ENCODE measurements around the gene CYP2A6.
"Not testable (repeated sequence)": the region's sequence is repeated elsewhere in the genome, so short reads cannot be mapped to it uniquely, and the experiment has no call there.

CYP2A6 gene

DNA sequence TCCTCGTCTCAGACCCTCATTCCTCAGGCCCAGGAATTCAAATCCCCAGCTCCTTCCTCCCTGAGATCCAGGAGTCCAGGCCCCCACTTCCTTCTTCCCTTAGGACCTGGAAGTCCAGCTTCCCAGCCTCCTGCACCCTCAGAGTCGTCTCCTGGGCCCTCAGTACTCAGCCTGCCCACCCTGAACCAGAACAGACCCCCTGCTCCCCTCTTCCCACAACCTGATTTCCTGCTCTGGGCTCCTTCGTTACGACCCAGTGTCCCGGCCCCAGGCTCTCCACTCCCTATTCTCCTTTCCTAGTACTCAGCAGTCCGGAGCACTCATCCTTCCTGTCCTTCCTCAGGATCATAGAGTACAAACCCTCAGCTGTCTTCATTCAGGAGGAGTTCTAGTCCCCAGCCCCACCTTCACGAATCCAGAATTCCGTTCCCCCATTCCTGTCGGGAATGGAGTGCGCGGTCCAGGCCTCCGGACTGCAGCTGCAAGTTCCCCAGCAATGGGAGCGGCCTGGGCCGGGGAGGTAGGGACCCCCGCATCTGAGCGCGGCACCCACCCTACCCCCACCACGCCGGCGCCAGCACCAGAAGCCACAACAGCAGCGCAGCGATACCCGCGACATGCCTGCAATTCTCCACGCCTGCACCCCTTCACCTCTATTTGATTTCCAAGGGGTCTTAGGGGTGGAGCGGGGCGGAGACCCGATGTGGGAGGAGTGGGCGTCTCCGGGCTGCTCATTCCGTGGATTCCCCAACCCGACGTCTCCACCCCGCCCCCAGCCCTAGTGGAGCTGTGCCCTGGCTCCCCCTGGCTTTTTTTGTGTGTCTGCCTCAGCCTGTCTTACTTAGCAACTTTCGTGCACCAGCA, 38.5 kb downstream of the CYP2A6 start:
- H3K9me3 ChIP-seq (ENCODE audit: low read length): no peaks in the 10 kb centered on the region
- peak overlapping the region in 1 of 2 donors; percentile 53 for H3K4me3 ChIP-seq (ENCODE audit: low read depth in 1 of 2, low read length in 2 of 2)
- peaks cover 37% of the 10 kb centered on the region for H3K4me1 ChIP-seq (ENCODE audit: insufficient read depth, low read length)
- H3K9ac ChIP-seq (ENCODE audit: low read length): no peak overlapping the region
- H3K27me3 ChIP-seq (ENCODE audit: control insufficient read depth in 1 of 2, insufficient read depth in 2 of 2, low read length in 2 of 2): no peaks in the 10 kb centered on the region
- peak overlapping the region; percentile 68 for H3K27ac ChIP-seq (ENCODE audit: low read depth, low read length)
- H3K36me3 ChIP-seq (ENCODE audit: insufficient read depth, low read length): peaks cover 23% of the 10 kb centered on the region

- peaks cover 45% of the 10 kb centered on the region for H3K4me1 ChIP-seq (ENCODE audit: insufficient read depth, low read length)
- H3K27me3 ChIP-seq (ENCODE audit: control insufficient read depth in 1 of 2, insufficient read depth in 2 of 2, low read length in 2 of 2); H3K9me3 ChIP-seq (ENCODE audit: low read length); H3K9ac ChIP-seq (ENCODE audit: low read length): not testable (repeated sequence)
- peak overlapping the region in 1 of 2 donors; percentile 53 for H3K4me3 ChIP-seq (ENCODE audit: low read depth in 1 of 2, low read length in 2 of 2)
- peaks cover 23% of the 10 kb centered on the region for H3K36me3 ChIP-seq (ENCODE audit: insufficient read depth, low read length)
- peak overlapping the region; percentile 68 for H3K27ac ChIP-seq (ENCODE audit: low read depth, low read length)
These were observed 39.4 kb downstream of the CYP2A6 start for GRCh38 chr19:40810649-40811408.

DNA sequence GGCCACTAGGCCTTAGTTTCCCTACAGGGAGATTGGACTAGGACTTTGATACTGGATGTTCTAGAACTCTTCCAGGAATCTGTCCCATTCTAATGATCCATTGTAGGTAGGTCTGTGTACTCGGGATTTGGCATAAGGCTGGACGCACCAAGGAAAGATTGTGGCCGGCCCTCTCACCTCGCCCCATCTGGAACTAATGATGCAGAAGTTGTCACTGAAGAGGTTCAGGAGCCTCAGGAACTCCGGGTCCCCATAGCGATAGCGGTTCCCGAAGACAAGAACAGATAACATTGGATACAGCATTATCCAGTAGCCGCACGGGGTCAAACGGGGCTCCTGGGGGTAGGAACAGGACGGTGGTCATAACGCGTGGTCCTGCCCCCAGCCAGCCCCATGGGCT, 40.1 kb downstream of the CYP2A6 start:
- H3K9me3 ChIP-seq (ENCODE audit: low read length): no peaks in the 10 kb centered on the region
- H3K4me1 ChIP-seq (ENCODE audit: insufficient read depth, low read length): peaks cover 52% of the 10 kb centered on the region
- H3K27me3 ChIP-seq (ENCODE audit: control insufficient read depth in 1 of 2, insufficient read depth in 2 of 2, low read length in 2 of 2): no peaks in the 10 kb centered on the region
- H3K36me3 ChIP-seq (ENCODE audit: insufficient read depth, low read length): peaks cover 23% of the 10 kb centered on the region
- peak overlapping the region in 1 of 2 donors; percentile 53 for H3K4me3 ChIP-seq (ENCODE audit: low read depth in 1 of 2, low read length in 2 of 2)
- H3K27ac ChIP-seq (ENCODE audit: low read depth, low read length): peak overlapping the region; percentile 49
- no peak overlapping the region for H3K9ac ChIP-seq (ENCODE audit: low read length)

DNA sequence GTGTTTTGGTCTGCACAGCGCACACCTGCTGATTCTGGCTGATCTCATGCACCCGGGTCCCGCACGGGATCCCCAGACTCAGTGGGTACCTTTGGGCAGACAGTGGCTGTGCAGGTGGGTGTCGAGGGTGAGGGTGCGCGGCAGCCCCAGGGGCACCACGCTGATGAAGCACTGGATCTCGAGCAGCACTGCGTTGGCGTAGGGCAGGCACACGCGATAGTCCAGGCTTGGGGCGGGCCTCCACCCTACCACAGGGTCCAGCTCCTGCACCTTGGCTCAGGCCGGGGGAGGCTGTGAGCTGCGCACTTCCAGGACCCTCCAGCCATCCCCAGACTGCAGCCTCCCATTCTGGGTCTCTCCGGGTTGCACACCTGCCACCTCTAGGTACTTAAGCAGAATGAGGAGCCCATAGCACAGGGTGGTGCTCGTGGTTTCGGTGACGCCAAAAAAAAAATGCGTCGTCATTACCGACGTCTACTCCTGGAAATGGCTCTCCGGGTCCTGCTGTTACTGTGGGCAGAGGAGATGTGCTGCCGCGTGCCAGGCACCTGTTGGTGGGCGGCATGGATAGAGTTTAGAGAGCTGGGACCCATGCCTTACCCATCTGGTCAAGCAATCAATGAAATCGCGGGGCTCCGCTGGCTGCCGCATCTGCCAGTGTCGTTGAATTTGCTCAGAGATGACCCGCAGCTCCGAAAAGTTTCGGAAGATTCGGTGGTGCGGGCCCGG, 40.7 kb downstream of the CYP2A6 start:
- Histone ChIP-seq H3K9ac (ENCODE audit: low read length) (no peak overlapping the region), H3K36me3 (ENCODE audit: insufficient read depth, low read length) (peaks cover 27% of the 10 kb centered on the region), H3K27ac (ENCODE audit: low read depth, low read length) (no peak overlapping the region), H3K27me3 (ENCODE audit: control insufficient read depth in 1 of 2, insufficient read depth in 2 of 2, low read length in 2 of 2) (no peaks in the 10 kb centered on the region), H3K4me1 (ENCODE audit: insufficient read depth, low read length) (peaks cover 58% of the 10 kb centered on the region), H3K4me3 (ENCODE audit: low read depth in 1 of 2, low read length in 2 of 2) (peak overlapping the region in 1 of 2 donors; percentile 53), H3K9me3 (ENCODE audit: low read length) (no peaks in the 10 kb centered on the region)

DNA sequence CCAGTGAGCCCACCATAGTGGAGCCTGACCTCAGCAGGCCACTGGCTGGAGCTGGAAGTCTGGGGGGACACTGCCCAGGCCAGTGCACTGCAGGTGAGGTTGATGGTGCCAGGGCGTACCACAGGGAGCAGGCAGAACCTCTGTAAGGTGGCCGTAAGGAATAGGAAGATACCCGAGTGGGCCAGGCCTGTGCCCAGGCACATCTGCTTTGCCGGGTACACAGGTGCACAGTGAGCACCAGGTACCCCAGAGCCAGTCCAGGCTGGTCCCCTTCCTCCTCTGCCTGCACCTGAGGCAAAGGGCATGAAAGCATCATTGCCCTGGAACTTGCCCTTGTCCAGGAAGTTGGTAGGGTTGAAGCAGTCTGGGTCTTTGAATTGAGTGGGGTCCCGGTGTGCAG, 41.8 kb downstream of the CYP2A6 start:
- no peak overlapping the region for H3K27ac ChIP-seq (ENCODE audit: low read depth, low read length)
- H3K9ac ChIP-seq (ENCODE audit: low read length): no peak overlapping the region
- no peaks in the 10 kb centered on the region for H3K9me3 ChIP-seq (ENCODE audit: low read length)
- H3K4me1 ChIP-seq (ENCODE audit: insufficient read depth, low read length): peaks cover 69% of the 10 kb centered on the region
- H3K36me3 ChIP-seq (ENCODE audit: insufficient read depth, low read length): peaks cover 37% of the 10 kb centered on the region
- no peak overlapping the region for H3K4me3 ChIP-seq (ENCODE audit: low read depth in 1 of 2, low read length in 2 of 2)
- H3K27me3 ChIP-seq (ENCODE audit: control insufficient read depth in 1 of 2, insufficient read depth in 2 of 2, low read length in 2 of 2): no peaks in the 10 kb centered on the region

- Histone ChIP-seq H3K27me3 (ENCODE audit: control insufficient read depth in 1 of 2, insufficient read depth in 2 of 2, low read length in 2 of 2) (no peaks in the 10 kb centered on the region), H3K27ac (ENCODE audit: low read depth, low read length) (no peak overlapping the region), H3K4me3 (ENCODE audit: low read depth in 1 of 2, low read length in 2 of 2) (no peak overlapping the region), H3K9ac (ENCODE audit: low read length) (no peak overlapping the region), H3K9me3 (ENCODE audit: low read length) (no peaks in the 10 kb centered on the region), H3K4me1 (ENCODE audit: insufficient read depth, low read length) (peaks cover 71% of the 10 kb centered on the region), H3K36me3 (ENCODE audit: insufficient read depth, low read length) (peaks cover 37% of the 10 kb centered on the region)
These were observed 42.3 kb downstream of the CYP2A6 start for GRCh38 chr19:40808021-40808325.

DNA sequence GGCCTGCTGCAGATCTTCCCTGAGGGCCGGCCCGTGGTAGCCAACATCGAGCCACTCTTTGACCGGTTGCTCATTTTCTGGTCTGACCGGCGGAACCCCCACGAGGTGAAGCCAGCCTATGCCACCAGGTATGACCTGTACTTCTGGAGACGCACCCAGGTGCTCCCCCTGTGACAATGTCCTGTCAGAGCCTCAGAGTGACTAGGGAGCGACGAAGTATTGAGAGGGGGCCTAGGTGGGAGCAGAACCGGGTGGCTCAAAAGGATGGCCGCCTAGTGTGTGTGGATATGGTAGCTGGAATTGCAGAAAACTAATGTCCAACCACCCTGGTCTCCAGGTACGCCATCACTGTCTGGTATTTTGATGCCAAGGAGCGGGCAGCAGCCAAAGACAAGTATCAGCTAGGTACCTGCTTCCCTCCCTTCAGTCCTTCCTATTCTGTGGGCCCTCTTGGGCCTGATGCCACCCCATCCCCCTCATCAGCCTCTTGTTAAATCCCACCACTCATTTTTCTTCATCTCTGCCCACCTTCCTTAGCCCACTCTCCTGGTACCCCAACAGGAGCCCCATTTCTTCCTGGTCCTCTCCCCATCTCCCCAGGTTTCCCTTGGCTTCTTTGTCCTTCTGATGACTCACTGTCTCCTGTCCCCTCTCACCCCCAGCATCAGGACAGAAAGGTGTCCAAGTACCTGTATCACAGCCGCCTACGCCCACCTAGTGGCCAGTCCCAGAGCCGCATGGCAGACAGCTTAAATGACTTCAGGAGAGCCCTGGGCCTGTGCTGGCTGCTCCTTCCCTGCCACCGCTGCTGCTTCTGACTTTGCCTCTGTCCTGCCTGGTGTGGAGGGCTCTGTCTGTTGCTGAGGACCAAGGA, 42.9 kb downstream of the CYP2A6 start:
- Histone ChIP-seq H3K4me3 (ENCODE audit: low read depth in 1 of 2, low read length in 2 of 2) (no peak overlapping the region), H3K36me3 (ENCODE audit: insufficient read depth, low read length) (peaks cover 37% of the 10 kb centered on the region), H3K4me1 (ENCODE audit: insufficient read depth, low read length) (peaks cover 74% of the 10 kb centered on the region), H3K27ac (ENCODE audit: low read depth, low read length) (peak overlapping the region; percentile 8), H3K9me3 (ENCODE audit: low read length) (no peaks in the 10 kb centered on the region), H3K27me3 (ENCODE audit: control insufficient read depth in 1 of 2, insufficient read depth in 2 of 2, low read length in 2 of 2) (no peaks in the 10 kb centered on the region), H3K9ac (ENCODE audit: low read length) (no peak overlapping the region)

- Histone ChIP-seq H3K4me3 (ENCODE audit: low read depth in 1 of 2, low read length in 2 of 2) (no peak overlapping the region), H3K9me3 (ENCODE audit: low read length) (no peaks in the 10 kb centered on the region), H3K4me1 (ENCODE audit: insufficient read depth, low read length) (peaks cover 74% of the 10 kb centered on the region), H3K27me3 (ENCODE audit: control insufficient read depth in 1 of 2, insufficient read depth in 2 of 2, low read length in 2 of 2) (no peaks in the 10 kb centered on the region), H3K27ac (ENCODE audit: low read depth, low read length) (peak overlapping the region; percentile 45), H3K9ac (ENCODE audit: low read length) (no peak overlapping the region), H3K36me3 (ENCODE audit: insufficient read depth, low read length) (peaks cover 37% of the 10 kb centered on the region)
These were observed 43.7 kb downstream of the CYP2A6 start for GRCh38 chr19:40806423-40807146.

- H3K27me3 ChIP-seq (ENCODE audit: control insufficient read depth in 1 of 2, insufficient read depth in 2 of 2, low read length in 2 of 2): no peaks in the 10 kb centered on the region
- peaks cover 43% of the 10 kb centered on the region for H3K36me3 ChIP-seq (ENCODE audit: insufficient read depth, low read length)
- no peaks in the 10 kb centered on the region for H3K9me3 ChIP-seq (ENCODE audit: low read length)
- H3K27ac ChIP-seq (ENCODE audit: low read depth, low read length): peak overlapping the region; percentile 45
- peaks cover 80% of the 10 kb centered on the region for H3K4me1 ChIP-seq (ENCODE audit: insufficient read depth, low read length)
- H3K4me3 ChIP-seq (ENCODE audit: low read depth in 1 of 2, low read length in 2 of 2): no peak overlapping the region
- no peak overlapping the region for H3K9ac ChIP-seq (ENCODE audit: low read length)
These were observed 44.9 kb downstream of the CYP2A6 start for GRCh38 chr19:40805258-40805868.

DNA sequence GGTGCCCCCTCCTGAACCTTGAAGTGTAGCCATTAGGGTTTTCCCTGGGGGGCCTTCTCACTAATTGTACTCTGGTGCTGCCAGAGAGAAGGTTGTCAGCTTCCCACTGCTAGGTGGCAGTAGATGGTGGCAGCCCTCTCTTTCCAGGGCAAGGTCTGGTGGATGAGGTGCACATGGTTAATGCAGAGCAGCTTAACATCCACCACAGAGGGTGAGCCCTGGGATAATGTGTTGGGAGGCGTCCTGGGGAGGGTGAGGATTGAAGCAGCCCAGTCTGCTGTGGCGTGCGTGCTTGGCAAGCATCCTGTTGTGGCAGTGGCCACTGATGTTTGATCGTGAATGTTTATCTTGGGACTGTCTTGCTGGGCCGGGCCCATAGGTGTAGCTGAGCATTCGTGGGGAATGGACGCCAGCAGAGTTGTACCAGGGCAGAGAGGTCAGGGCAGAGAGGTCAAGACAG, 45.4 kb downstream of the CYP2A6 start:
- H3K27me3 ChIP-seq (ENCODE audit: control insufficient read depth in 1 of 2, insufficient read depth in 2 of 2, low read length in 2 of 2): no peaks in the 10 kb centered on the region
- H3K27ac ChIP-seq (ENCODE audit: low read depth, low read length): peak overlapping the region; percentile 45
- peaks cover 77% of the 10 kb centered on the region for H3K4me1 ChIP-seq (ENCODE audit: insufficient read depth, low read length)

More for the DNA sequence above, 45.4 kb downstream of the CYP2A6 start:
- H3K9me3 ChIP-seq (ENCODE audit: low read length): no peaks in the 10 kb centered on the region
- peak overlapping the region; percentile 16 for H3K9ac ChIP-seq (ENCODE audit: low read length)
- H3K36me3 ChIP-seq (ENCODE audit: insufficient read depth, low read length): peaks cover 43% of the 10 kb centered on the region
- H3K4me3 ChIP-seq (ENCODE audit: low read depth in 1 of 2, low read length in 2 of 2): peak overlapping the region in 1 of 2 donors; percentile 8

Measured in muscle layer of colon (tissue), 2 donors.